Measurements from ENCODE around the gene FRRS1.

DNA sequence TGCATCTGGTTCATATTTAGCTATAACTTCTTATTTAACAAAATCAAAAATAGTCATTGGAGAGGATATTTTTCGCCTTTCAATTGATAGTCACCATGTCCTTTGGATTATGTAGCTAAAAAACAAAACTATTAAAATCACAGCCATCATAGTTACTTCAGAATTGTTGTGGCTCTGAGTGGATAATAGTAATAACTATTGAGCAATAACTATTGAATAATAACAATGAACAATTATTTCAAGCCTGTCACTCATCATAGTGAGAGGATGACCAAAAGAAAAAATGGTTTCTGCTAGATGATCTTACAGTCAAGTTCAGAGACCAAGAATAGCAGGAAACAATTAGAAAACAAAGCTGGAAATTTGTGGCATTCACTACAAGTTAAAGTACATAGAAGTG is 45.3 kb upstream of the FRRS1 start:
- TF ChIP-seq, protein P1, sequence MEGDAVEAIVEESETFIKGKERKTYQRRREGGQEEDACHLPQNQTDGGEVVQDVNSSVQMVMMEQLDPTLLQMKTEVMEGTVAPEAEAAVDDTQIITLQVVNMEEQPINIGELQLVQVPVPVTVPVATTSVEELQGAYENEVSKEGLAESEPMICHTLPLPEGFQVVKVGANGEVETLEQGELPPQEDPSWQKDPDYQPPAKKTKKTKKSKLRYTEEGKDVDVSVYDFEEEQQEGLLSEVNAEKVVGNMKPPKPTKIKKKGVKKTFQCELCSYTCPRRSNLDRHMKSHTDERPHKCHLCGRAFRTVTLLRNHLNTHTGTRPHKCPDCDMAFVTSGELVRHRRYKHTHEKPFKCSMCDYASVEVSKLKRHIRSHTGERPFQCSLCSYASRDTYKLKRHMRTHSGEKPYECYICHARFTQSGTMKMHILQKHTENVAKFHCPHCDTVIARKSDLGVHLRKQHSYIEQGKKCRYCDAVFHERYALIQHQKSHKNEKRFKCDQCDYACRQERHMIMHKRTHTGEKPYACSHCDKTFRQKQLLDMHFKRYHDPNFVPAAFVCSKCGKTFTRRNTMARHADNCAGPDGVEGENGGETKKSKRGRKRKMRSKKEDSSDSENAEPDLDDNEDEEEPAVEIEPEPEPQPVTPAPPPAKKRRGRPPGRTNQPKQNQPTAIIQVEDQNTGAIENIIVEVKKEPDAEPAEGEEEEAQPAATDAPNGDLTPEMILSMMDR (IDR thresholded peaks at IDR 0.05), result no peak
- no peak for TF ChIP-seq POLR2A (IDR thresholded peaks at IDR 0.05)

Measured in adrenal gland (tissue), 5 donors.